HFF-Myc (cell line): ENCODE data around the gene CELA3A.
"Not testable (repeated sequence)": the region's sequence is repeated elsewhere in the genome, so short reads cannot be mapped to it uniquely, and the experiment has no call there.

Experiments
- DNase-seq: peaks from one replicate; pipeline ENCODE4 v3.0.0-alpha.2; 2011; ENCODE audit warnings: low read depth; ENCODE audit errors: extremely low read depth
- H3K4me3 ChIP-seq: replicated peaks from 2 replicates; pipeline ENCODE4 v1.5.1; 2011; ENCODE audit warnings: low read depth, mild to moderate bottlenecking, control low read depth, low read length

Gene CELA3A

GRCh38 chr1:21982122-21982521, 19.3 kb upstream of the CELA3A start:
- not testable (repeated sequence) for H3K4me3 ChIP-seq, DNase-seq

- not testable (repeated sequence) for H3K4me3 ChIP-seq, DNase-seq
These were observed 17.9 kb upstream of the CELA3A start for GRCh38 chr1:21983539-21983938.

- not testable (repeated sequence) for DNase-seq
These were observed 15.6 kb upstream of the CELA3A start for GRCh38 chr1:21985893-21986292.

GRCh38 chr1:21986386-21986785, 15.1 kb upstream of the CELA3A start:
- H3K4me3 ChIP-seq, DNase-seq: not testable (repeated sequence)

More at GRCh38 chr1:21985893-21986292, 15.6 kb upstream of the CELA3A start:
- H3K4me3 ChIP-seq: not testable (repeated sequence)

- H3K4me3 ChIP-seq, DNase-seq: not testable (repeated sequence)
These were observed 11.6 kb upstream of the CELA3A start for GRCh38 chr1:21989672-21990393.

GRCh38 chr1:21992186-21992585, 9.3 kb upstream of the CELA3A start:
- DNase-seq, H3K4me3 ChIP-seq: not testable (repeated sequence)

GRCh38 chr1:21994716-21995115, 6.7 kb upstream of the CELA3A start:
- not testable (repeated sequence) for H3K4me3 ChIP-seq

GRCh38 chr1:21996663-21996970, 4.8 kb upstream of the CELA3A start:
- not testable (repeated sequence) for DNase-seq, H3K4me3 ChIP-seq

More at GRCh38 chr1:21994716-21995115, 6.7 kb upstream of the CELA3A start:
- not testable (repeated sequence) for DNase-seq

- DNase-seq, H3K4me3 ChIP-seq: not testable (repeated sequence)
These were observed 3.4 kb upstream of the CELA3A start for GRCh38 chr1:21997891-21998623.

GRCh38 chr1:21998624-21999294, 2.7 kb upstream of the CELA3A start:
- H3K4me3 ChIP-seq, DNase-seq: not testable (repeated sequence)

GRCh38 chr1:21999645-22000044, 1.8 kb upstream of the CELA3A start:
- H3K4me3 ChIP-seq, DNase-seq: not testable (repeated sequence)

- not testable (repeated sequence) for H3K4me3 ChIP-seq, DNase-seq
These were observed 1.0 kb downstream of the CELA3A start for GRCh38 chr1:22002461-22002860.

- not testable (repeated sequence) for H3K4me3 ChIP-seq
These were observed 1.4 kb downstream of the CELA3A start for GRCh38 chr1:22002875-22003274.

GRCh38 chr1:22003959-22004358, 2.5 kb downstream of the CELA3A start:
- not testable (repeated sequence) for DNase-seq, H3K4me3 ChIP-seq

More at GRCh38 chr1:22002875-22003274, 1.4 kb downstream of the CELA3A start:
- not testable (repeated sequence) for DNase-seq
